ENCODE results near the gene CTIF. TPM values are rescaled to one million over a fixed set of nuclear protein-coding genes. Genes with fewer than 3 reads are reported as not detected.

The CTIF gene
- total RNA-seq, 1 experiment from 2014 or later = 19.8 TPM

- DNase-seq (ENCODE audit: low read depth) = no peak
Measured at GRCh38 chr18:48892146-48892855, 353.5 kb downstream of the CTIF start.

GRCh38 chr18:48893061-48893607 lies 354.3 kb downstream of the CTIF start:
- DNase-seq (ENCODE audit: low read depth) = no peak

- no peak for DNase-seq (ENCODE audit: low read depth)
Measured at GRCh38 chr18:48893608-48894600, 355.1 kb downstream of the CTIF start.

GRCh38 chr18:48894799-48895346 lies 356.0 kb downstream of the CTIF start:
- DNase-seq (ENCODE audit: low read depth) = no peak

GRCh38 chr18:48896326-48896874 lies 357.6 kb downstream of the CTIF start:
- DNase-seq (ENCODE audit: low read depth) = no peak

- DNase-seq (ENCODE audit: low read depth) = peak; percentile 50
Measured at GRCh38 chr18:48896875-48897511, 358.2 kb downstream of the CTIF start.

- DNase-seq (ENCODE audit: low read depth) = no peak
Measured at GRCh38 chr18:48897531-48897930, 358.7 kb downstream of the CTIF start.

GRCh38 chr18:48898521-48898920 lies 359.7 kb downstream of the CTIF start:
- DNase-seq (ENCODE audit: low read depth) = no peak

- no peak for DNase-seq (ENCODE audit: low read depth)
Measured at GRCh38 chr18:48899558-48900174, 360.8 kb downstream of the CTIF start.

GRCh38 chr18:48900469-48900868 lies 361.6 kb downstream of the CTIF start:
- DNase-seq (ENCODE audit: low read depth) = no peak

GRCh38 chr18:48901145-48902022 lies 362.6 kb downstream of the CTIF start:
- DNase-seq (ENCODE audit: low read depth) = no peak

- peak; percentile 91 for DNase-seq (ENCODE audit: low read depth)
Measured at GRCh38 chr18:48902023-48902855, 363.4 kb downstream of the CTIF start.

- DNase-seq (ENCODE audit: low read depth) = no peak
Measured at GRCh38 chr18:48902856-48903601, 364.2 kb downstream of the CTIF start.

GRCh38 chr18:48904091-48904490 lies 365.3 kb downstream of the CTIF start:
- peak; percentile 81 for DNase-seq (ENCODE audit: low read depth)

GRCh38 chr18:48904847-48905394 lies 366.1 kb downstream of the CTIF start:
- DNase-seq (ENCODE audit: low read depth) = no peak

- peak; percentile 47 for DNase-seq (ENCODE audit: low read depth)
Measured at GRCh38 chr18:48905513-48905912, 366.7 kb downstream of the CTIF start.

GRCh38 chr18:48908916-48909315 lies 370.1 kb downstream of the CTIF start:
- no peak for DNase-seq (ENCODE audit: low read depth)
